ENCODE results near the gene DNM2. TPM values are rescaled to one million over a fixed set of nuclear protein-coding genes. Genes with fewer than 3 reads are reported as not detected.

The DNM2 gene
- total and polyA plus RNA-seq, 9 of the 15 experiments (the other 6 are each of a cell fraction or from before 2014, with no cell fraction given), result 2.2 to 161 (median 72.6) TPM

GRCh38 chr19:10863107-10863717, 145.3 kb downstream of the DNM2 start:
- intact Hi-C loops (cut with micrococcal nuclease), result no loop called here
- Histone ChIP-seq H3K9ac (ENCODE audit: insufficient read depth in 1 of 2, low read depth in 2 of 2, low read length in 2 of 2) (peak overlapping the region; percentile 14 to 79; a peak in 3 of 4 replicates), H3K27ac (ENCODE audit: extremely low read depth, low read depth, low read length) (peak overlapping the region; percentile 46; the same call in 1 of the 3 replicates), H3K4me1 (replicated peaks in 1 of 2; ENCODE audit: control insufficient read depth in 2 of 2, insufficient read depth in 2 of 2, low read length in 2 of 2) (peaks cover 24 to 31% of the 10 kb centered on the region in 2 experiments; a peak in 4 of 5 replicates), H3K79me2 (ENCODE audit: control insufficient read depth, insufficient read depth, low read length) (no peaks in the 10 kb centered on the region), H3K36me3 (ENCODE audit: control insufficient read depth, insufficient read depth, low read length) (no peaks in the 10 kb centered on the region), H3K9me3 (replicated peaks; ENCODE audit: control insufficient read depth, insufficient read depth, low read depth, low read length) (no peaks in the 10 kb centered on the region), H3K27me3 (ENCODE audit: control insufficient read depth in 2 of 2, insufficient read depth in 2 of 2, low read length in 2 of 2) (no peaks in the 10 kb centered on the region), H3K4me2 (ENCODE audit: insufficient read depth, low read length) (peak overlapping the region; percentile 74), H3K4me3 (no peak overlapping the region), H3K9me1 (ENCODE audit: control insufficient read depth, insufficient read depth, low read length) (no peaks in the 10 kb centered on the region), H2AFZ (ENCODE audit: low read depth, low read length) (peak overlapping the region; percentile 63), H4K20me1 (replicated peaks; ENCODE audit: control insufficient read depth, insufficient read depth, low read length) (no peaks in the 10 kb centered on the region)
- DNase-seq (ENCODE audit: extremely low read depth in 1 of 4, low spot score in 3 of 4), result peak; percentile 19 to 68 (median 50)
- 4% methylated on average over 14 of the region's 18 CpGs for WGBS (ENCODE audit: insufficient coverage, low coverage, missing lambda C conversion rate)
- ATAC-seq, result peak; percentile 67
- BruUV-seq (replicated peaks), result no TSS peak
- POLR2A ChIA-PET, result interaction anchor here (0.6 to 3.8 kb wide), 4 partner anchors 20 to 128 kb away, joined by 3 to 20 read pairs (median 4); partner anchors contain the start of gene TMED1
- in situ Hi-C loops (cut with MboI), result no loop called here
- CTCF ChIA-PET (ENCODE audit: low intra/inter-chr PET ratio), result interaction anchor here (0.7 kb wide), 1 partner anchor 10 kb away, joined by 3 read pairs; no protein-coding TSS in a partner anchor
- peak; percentile 48 for FAIRE-seq
- TF ChIP-seq HDAC2 (IDR thresholded peaks at IDR 0.05), result peak; percentile 60; the same call in 1 of the 2 replicates
- peak; percentile 96 for TF ChIP-seq ATF7 (IDR thresholded peaks at IDR 0.05)
- TF ChIP-seq ZNF644 (tag; IDR thresholded peaks at IDR 0.05; ENCODE audit: low read depth), result no peak
- TF ChIP-seq ZNF584 (CRISPR knock-in tag; IDR thresholded peaks at IDR 0.05; ENCODE audit: low read depth), result no peak
- TF ChIP-seq FOXK2 (conservative IDR thresholded peaks at IDR 0.05 in 1 of 2, IDR thresholded peaks at IDR 0.05 in 1 of 2; ENCODE audit: low read depth in 2 of 2), result peak; percentile 75 to 79
- 0 out of 4 replicates have a peak, but pooled peaks of 1 of the 2 experiments have one; percentile 5 for TF ChIP-seq ZNF318 (IDR thresholded peaks at IDR 0.05; ENCODE audit: borderline replicate concordance in 1 of 2, low read depth in 1 of 2)
- no peak for TF ChIP-seq E2F5 (CRISPR knock-in tag; IDR thresholded peaks at IDR 0.05)
- TF ChIP-seq MTF1 (CRISPR knock-in tag; IDR thresholded peaks at IDR 0.05; ENCODE audit: borderline replicate concordance), result no peak
- TF ChIP-seq SRSF1 (IDR thresholded peaks at IDR 0.05; ENCODE audit: low read depth, low read length), result no peak
- TF ChIP-seq CBX3 (IDR thresholded peaks at IDR 0.05; ENCODE audit: borderline replicate concordance in 1 of 2, low read length in 2 of 2), result no peak
- TF ChIP-seq ZNF324 (CRISPR knock-in tag; IDR thresholded peaks at IDR 0.05), result no peak
- no peak for TF ChIP-seq SNAPC5 (CRISPR knock-in tag; IDR thresholded peaks at IDR 0.05)
